HG02610 (cell line): Measurements from ENCODE around the gene ADAMTS10.
"Not testable (repeated sequence)": the region's sequence is repeated elsewhere in the genome, so short reads cannot be mapped to it uniquely, and the experiment has no call there.

Experiments used
- ATAC-seq: cut with Tn5 transposase; IDR thresholded peaks from one replicate; pipeline ENCODE4 v1.9.1; 2021; ENCODE audit warnings: mild to moderate bottlenecking, moderate library complexity; ENCODE audit not compliant: unreplicated experiment

Gene ADAMTS10

GRCh38 chr19:8629184-8629583 lies 18.7 kb upstream of the ADAMTS10 start:
- ATAC-seq = no peak

GRCh38 chr19:8626842-8627241 lies 16.3 kb upstream of the ADAMTS10 start:
- ATAC-seq = no peak

GRCh38 chr19:8622886-8623285 lies 12.4 kb upstream of the ADAMTS10 start:
- not testable (repeated sequence) for ATAC-seq

GRCh38 chr19:8618751-8619150 lies 8.2 kb upstream of the ADAMTS10 start:
- no peak for ATAC-seq

DNA sequence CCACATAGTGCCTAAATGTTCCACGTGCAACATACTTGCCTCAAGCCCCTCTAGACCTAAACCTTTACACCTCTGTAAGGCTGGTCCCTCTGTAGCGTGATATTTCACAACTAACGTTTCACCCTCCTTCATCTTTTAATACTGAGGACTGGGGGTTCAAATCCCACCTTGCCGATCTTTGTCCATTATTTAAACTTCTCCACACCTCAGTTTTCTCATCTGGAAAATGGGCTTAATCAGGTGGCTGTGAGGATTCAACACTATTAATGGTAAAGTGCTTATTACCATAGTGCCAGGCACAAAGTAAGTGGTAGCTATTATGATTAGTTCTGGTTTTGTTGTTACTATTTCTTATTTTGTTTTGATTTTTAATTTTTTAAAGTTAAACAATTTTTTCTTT lies 7.5 kb upstream of the ADAMTS10 start:
- ATAC-seq = no peak

GRCh38 chr19:8617325-8617724 lies 6.8 kb upstream of the ADAMTS10 start:
- not testable (repeated sequence) for ATAC-seq

GRCh38 chr19:8616861-8617260 lies 6.3 kb upstream of the ADAMTS10 start:
- no peak for ATAC-seq

- no peak for ATAC-seq
Observed at GRCh38 chr19:8615813-8616596, 5.5 kb upstream of the ADAMTS10 start.

- ATAC-seq = no peak
Observed at GRCh38 chr19:8615024-8615423, 4.5 kb upstream of the ADAMTS10 start.

- ATAC-seq = no peak
Observed at GRCh38 chr19:8614455-8614854, 3.9 kb upstream of the ADAMTS10 start.

DNA sequence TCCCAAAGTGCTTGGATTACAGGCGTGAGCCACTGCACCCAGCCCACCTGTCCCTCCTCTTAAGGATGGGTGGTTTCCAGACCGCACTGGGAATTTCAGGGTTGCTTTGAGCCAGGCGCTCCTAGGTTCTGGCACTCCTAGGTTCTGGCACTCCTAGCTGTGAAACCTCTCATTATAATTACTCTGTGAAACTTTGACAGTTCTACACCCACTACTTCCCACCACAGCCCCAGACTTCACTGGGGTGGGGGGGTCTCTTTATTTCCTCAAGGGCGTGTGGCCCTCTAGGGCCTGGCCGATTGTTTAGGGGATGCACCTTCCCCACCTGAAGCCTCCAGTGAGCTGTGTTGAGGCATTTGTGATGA lies 2.3 kb upstream of the ADAMTS10 start:
- no peak for ATAC-seq

- ATAC-seq = no peak
Observed at GRCh38 chr19:8611877-8612806, 1.6 kb upstream of the ADAMTS10 start.

GRCh38 chr19:8611391-8611876 lies 919 bp upstream of the ADAMTS10 start:
- ATAC-seq = no peak

GRCh38 chr19:8610936-8611300 lies 403 bp upstream of the ADAMTS10 start:
- no peak for ATAC-seq

DNA sequence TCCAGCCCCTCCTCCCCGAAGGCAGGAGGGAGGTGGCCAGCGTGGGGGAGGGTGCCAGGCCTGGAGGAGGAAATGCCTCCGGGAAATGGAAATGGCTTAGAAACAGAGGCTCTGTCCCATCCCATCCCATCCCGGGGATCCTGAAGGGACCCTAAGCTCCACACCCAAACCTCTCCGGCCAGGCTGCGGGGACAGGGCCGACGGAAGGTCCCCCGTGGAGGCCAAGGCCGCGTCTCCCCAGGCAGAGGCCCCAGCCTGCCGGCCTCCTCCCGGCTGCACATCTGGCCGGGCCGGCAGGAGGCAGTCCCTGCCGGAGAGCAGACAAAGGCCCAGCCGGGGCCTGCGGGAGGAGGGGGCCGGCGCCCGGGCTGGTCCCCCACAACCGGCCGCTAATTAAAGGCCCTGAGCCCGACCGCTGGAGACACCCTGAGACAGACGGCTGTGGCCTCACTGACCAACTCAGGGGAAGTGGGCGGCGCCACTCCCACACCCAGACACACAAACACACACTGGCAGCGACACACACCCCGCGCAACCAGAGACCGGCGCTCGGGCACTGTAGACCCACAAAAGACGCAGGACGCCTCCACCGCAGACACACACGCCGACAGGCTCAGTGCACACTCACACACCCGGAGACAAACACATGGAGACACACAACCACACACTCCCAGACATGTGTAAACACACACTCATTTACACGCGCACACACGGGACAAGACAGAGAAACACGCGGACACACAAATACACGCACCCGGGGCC lies 1.1 kb downstream of the ADAMTS10 start:
- ATAC-seq = no peak

- ATAC-seq = no peak
Observed at GRCh38 chr19:8608941-8609278, 1.6 kb downstream of the ADAMTS10 start.

DNA sequence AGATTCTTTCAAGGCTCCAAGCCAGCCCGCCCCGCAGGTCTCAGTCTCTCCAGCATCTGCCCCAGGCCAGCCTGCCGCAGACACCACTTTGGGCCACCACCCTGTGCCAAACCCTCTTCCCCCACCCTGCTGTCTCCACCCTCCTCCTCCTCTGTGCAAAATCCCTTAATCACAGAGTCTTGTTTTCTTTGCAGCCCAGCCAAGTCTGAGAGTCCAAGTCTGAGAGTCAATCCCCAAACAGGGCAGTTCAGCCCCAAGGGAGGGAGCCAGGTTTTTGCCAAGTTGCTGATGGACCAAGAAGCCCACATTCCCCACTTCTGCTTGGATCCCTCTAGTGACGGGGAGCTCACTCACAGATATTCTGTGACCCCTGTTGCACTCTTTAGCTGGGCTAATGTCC lies 3.1 kb downstream of the ADAMTS10 start:
- ATAC-seq = no peak

DNA sequence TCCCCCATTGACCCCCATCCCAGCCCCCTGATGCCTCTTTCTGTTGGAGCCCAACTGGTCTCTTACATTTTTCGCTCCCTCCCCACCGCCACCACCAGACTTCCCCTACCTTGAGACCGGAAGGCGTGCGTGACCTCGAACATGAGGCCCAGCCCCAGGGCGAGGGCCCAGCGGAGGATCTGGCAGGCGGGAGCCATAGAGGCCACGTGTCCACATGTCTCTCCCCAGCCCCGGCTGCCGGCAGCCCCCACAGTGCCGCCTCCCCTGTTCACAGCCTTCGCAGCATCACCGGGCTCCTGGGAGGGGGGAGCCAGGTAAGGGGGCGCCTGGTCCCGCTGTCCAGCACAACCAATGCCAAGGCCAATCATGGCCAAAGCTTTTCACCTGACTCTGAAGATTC lies 5.0 kb downstream of the ADAMTS10 start:
- no peak for ATAC-seq

DNA sequence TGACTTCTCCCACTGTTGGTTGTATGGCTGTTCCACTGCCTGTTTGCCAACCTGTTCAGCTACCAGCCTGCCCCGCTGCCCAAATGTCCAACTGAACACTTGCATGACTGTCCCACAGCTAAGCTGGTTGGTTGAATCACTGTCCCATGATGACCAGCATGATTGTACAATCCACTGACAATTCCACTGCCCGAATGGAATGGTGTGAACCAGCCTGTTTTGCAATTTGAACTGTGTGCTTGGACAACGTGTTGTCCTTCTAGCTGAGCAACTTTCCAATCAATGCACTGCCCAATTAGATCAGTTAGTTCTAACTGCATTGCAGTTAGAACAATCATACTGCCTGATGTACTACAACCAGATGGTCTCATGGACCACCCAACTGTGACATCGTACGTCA lies 8.7 kb downstream of the ADAMTS10 start:
- no peak for ATAC-seq

- no peak for ATAC-seq
Observed at GRCh38 chr19:8600816-8601215, 9.7 kb downstream of the ADAMTS10 start.

- no peak for ATAC-seq
Observed at GRCh38 chr19:8600064-8600463, 10.5 kb downstream of the ADAMTS10 start.
